Embryonic facial prominence (tissue), 1 donor: ENCODE results near the gene OR14A2.
"Not testable (repeated sequence)": the region's sequence is repeated elsewhere in the genome, so short reads cannot be mapped to it uniquely, and the experiment has no call there.

Experiments used
- DNase-seq: peaks from one replicate; pipeline ENCODE4 v3.0.0-alpha.2; 2016; ENCODE audit errors: extremely low spot score

Gene OR14A2

GRCh38 chr1:247748041-247748440 is at the start of gene OR14A2:
Gene OR14A2, minus strand, starts transcription at chr1:247748141.
- no peak for DNase-seq

- DNase-seq = no peak
These were observed 49.6 kb upstream of the OR14A2 start for GRCh38 chr1:247797518-247797917.

- DNase-seq = no peak
These were observed 21.7 kb upstream of the OR14A2 start for GRCh38 chr1:247769603-247770002.

GRCh38 chr1:247760456-247760855 is 12.5 kb upstream of the OR14A2 start, which contains the start of gene OR1C1:
Gene OR1C1, minus strand, starts transcription at chr1:247760556. Its CDS starts 2,150 bp downstream, at chr1:247758406.
- DNase-seq = no peak

GRCh38 chr1:247754311-247754710 is 6.4 kb upstream of the OR14A2 start:
- DNase-seq = not testable (repeated sequence)

- DNase-seq = no peak
These were observed 1.9 kb upstream of the OR14A2 start for GRCh38 chr1:247749870-247750269.

GRCh38 chr1:247747616-247748015 is 325 bp downstream of the OR14A2 start:
- DNase-seq = no peak

GRCh38 chr1:247746391-247746935 is 1.5 kb downstream of the OR14A2 start:
- no peak for DNase-seq

- DNase-seq = not testable (repeated sequence)
These were observed 5.7 kb downstream of the OR14A2 start for GRCh38 chr1:247742215-247742760.

- no peak for DNase-seq
These were observed 6.2 kb downstream of the OR14A2 start for GRCh38 chr1:247741756-247742155.

- no peak for DNase-seq
These were observed 7.2 kb downstream of the OR14A2 start for GRCh38 chr1:247740721-247741120.

GRCh38 chr1:247738315-247738714 is 9.6 kb downstream of the OR14A2 start, which contains the start of gene OR14K1:
Gene OR14K1, plus strand, starts transcription at chr1:247738615. Its CDS starts 0 bp downstream, at chr1:247738615.
- DNase-seq = no peak

- DNase-seq = no peak
These were observed 26.7 kb downstream of the OR14A2 start for GRCh38 chr1:247721222-247721621.

GRCh38 chr1:247716546-247716945 is 31.4 kb downstream of the OR14A2 start, which contains the start of gene OR6F1:
Gene OR6F1, minus strand, starts transcription at chr1:247716646. Its CDS starts 3,891 bp downstream, at chr1:247712755.
- DNase-seq = no peak

- no peak for DNase-seq
These were observed 34.2 kb downstream of the OR14A2 start for GRCh38 chr1:247713753-247714152.

- DNase-seq = not testable (repeated sequence)
These were observed 37.3 kb downstream of the OR14A2 start for GRCh38 chr1:247710681-247711080.

GRCh38 chr1:247701338-247701737 is 46.6 kb downstream of the OR14A2 start:
- no peak for DNase-seq

- DNase-seq = no peak
These were observed 66.5 kb downstream of the OR14A2 start for GRCh38 chr1:247681288-247681897.

GRCh38 chr1:247680171-247680570 is 67.8 kb downstream of the OR14A2 start:
- DNase-seq = no peak

- DNase-seq = no peak
These were observed 68.3 kb downstream of the OR14A2 start, which contains the start of gene OR13G1 for GRCh38 chr1:247679639-247680038. Gene OR13G1, minus strand, starts transcription at chr1:247679739. Its CDS starts 6,698 bp downstream, at chr1:247673041.
